ENCODE data around the gene KCNQ1OT1.

Gene KCNQ1OT1

GRCh38 chr11:2570841-2571597 is 128.8 kb downstream of the KCNQ1OT1 start:
- DNase-seq (ENCODE audit: insufficient read length, low spot score) (no peak), FAIRE-seq (no peak)
- no peak for TF ChIP-seq CTCF (IDR thresholded peaks at IDR 0.05; ENCODE audit: insufficient read depth, missing control alignments)

- DNase-seq (ENCODE audit: insufficient read length, low spot score) (no peak), FAIRE-seq (no peak)
- no peak for TF ChIP-seq CTCF (IDR thresholded peaks at IDR 0.05; ENCODE audit: insufficient read depth, missing control alignments)
These were observed 129.5 kb downstream of the KCNQ1OT1 start for GRCh38 chr11:2570211-2570811.

GRCh38 chr11:2569731-2570210 is 130.0 kb downstream of the KCNQ1OT1 start:
- DNase-seq (ENCODE audit: insufficient read length, low spot score): no peak
- no peak for TF ChIP-seq CTCF (IDR thresholded peaks at IDR 0.05; ENCODE audit: insufficient read depth, missing control alignments)
- no peak for FAIRE-seq

GRCh38 chr11:2569321-2569721 is 130.5 kb downstream of the KCNQ1OT1 start:
- FAIRE-seq (no peak), DNase-seq (ENCODE audit: insufficient read length, low spot score) (no peak)
- TF ChIP-seq CTCF (IDR thresholded peaks at IDR 0.05; ENCODE audit: insufficient read depth, missing control alignments): no peak

GRCh38 chr11:2567026-2567671 is 132.6 kb downstream of the KCNQ1OT1 start:
- no peak for TF ChIP-seq CTCF (IDR thresholded peaks at IDR 0.05; ENCODE audit: insufficient read depth, missing control alignments)
- FAIRE-seq (no peak), DNase-seq (ENCODE audit: insufficient read length, low spot score) (no peak)

GRCh38 chr11:2566223-2567025 is 133.4 kb downstream of the KCNQ1OT1 start:
- FAIRE-seq (no peak), DNase-seq (ENCODE audit: insufficient read length, low spot score) (no peak)
- TF ChIP-seq CTCF (IDR thresholded peaks at IDR 0.05; ENCODE audit: insufficient read depth, missing control alignments): no peak
